Neuronal stem cell (in vitro differentiated cells): ENCODE results near the gene SYNPO2.

Experiments used
- DNase-seq: peaks from one replicate; pipeline ENCODE4 v3.0.0-alpha.2; 2013; ENCODE audit warnings: low spot score
- H2AFZ ChIP-seq: one replicate; pipeline ENCODE4 v1.6.1; 2013; ENCODE audit warnings: mild to moderate bottlenecking, low read length, inconsistent platforms
- H2AK5ac ChIP-seq: 2 replicates; pipeline ENCODE4 v1.6.1; 2013; ENCODE audit warnings: low read depth, mild to moderate bottlenecking, inconsistent platforms, low read length, moderate library complexity, mixed read lengths
- H2BK120ac ChIP-seq: 2 replicates; pipeline ENCODE4 v1.6.1; 2013; ENCODE audit warnings: low read depth, mild to moderate bottlenecking, inconsistent platforms, low read length, moderate library complexity, mixed read lengths
- H2BK12ac ChIP-seq: one replicate; pipeline ENCODE4 v1.6.1; 2013; ENCODE audit warnings: low read length, inconsistent platforms
- H2BK15ac ChIP-seq: 2 replicates; pipeline ENCODE4 v1.6.1; 2013; ENCODE audit warnings: mild to moderate bottlenecking, low read length, inconsistent platforms, mixed read lengths
- H2BK5ac ChIP-seq: one replicate; pipeline ENCODE4 v1.6.1; 2013; ENCODE audit warnings: inconsistent platforms, mild to moderate bottlenecking, low read length, moderate library complexity
- H3K14ac ChIP-seq: one replicate; pipeline ENCODE4 v1.6.1; 2013; ENCODE audit warnings: low read length, inconsistent platforms
- H3K18ac ChIP-seq: 2 replicates; pipeline ENCODE4 v1.6.1; 2013; ENCODE audit warnings: low read length, inconsistent platforms
- H3K23ac ChIP-seq: 2 replicates; pipeline ENCODE4 v1.6.1; 2013; ENCODE audit warnings: low read depth, mild to moderate bottlenecking, mixed read lengths, low read length, inconsistent platforms; ENCODE audit not compliant: poor library complexity
- H3K27ac ChIP-seq: replicated peaks from 3 replicates; pipeline ENCODE4 v1.5.1; 2013; ENCODE audit warnings: low read length, inconsistent platforms
- H3K27me3 ChIP-seq, 3 experiments: 2 replicates each; pipeline ENCODE4 v1.6.1; 2013; ENCODE audit warnings: low read length in 3 of 3, mild to moderate bottlenecking in 2 of 3, inconsistent platforms in 1 of 3, low read depth in 1 of 3, mixed read lengths in 1 of 3, moderate library complexity in 1 of 3; ENCODE audit not compliant: control insufficient read depth in 3 of 3, insufficient read depth in 3 of 3
- H3K36me3 ChIP-seq, 2 donors: replicated peaks in 1 of 2; 2 replicates each; pipeline ENCODE4 v1.6.1; 2013; ENCODE audit warnings: low read length in 2 of 2; ENCODE audit not compliant: control insufficient read depth in 2 of 2, insufficient read depth in 2 of 2
- H3K4ac ChIP-seq: 2 replicates; pipeline ENCODE4 v1.6.1; 2013; ENCODE audit warnings: inconsistent platforms, mild to moderate bottlenecking, low read length, moderate library complexity
- H3K4me1 ChIP-seq, 2 donors: 1 replicate in 1 of 2; 2 replicates in 1 of 2; pipeline ENCODE4 v1.6.1; 2013; ENCODE audit warnings: low read length in 2 of 2, low read depth in 1 of 2; ENCODE audit not compliant: control insufficient read depth in 2 of 2, insufficient read depth in 1 of 2
- H3K4me2 ChIP-seq: one replicate; pipeline ENCODE4 v1.6.1; 2013; ENCODE audit warnings: mild to moderate bottlenecking, low read length, inconsistent platforms; ENCODE audit not compliant: insufficient read depth, poor library complexity, severe bottlenecking
- H3K4me3 ChIP-seq, 2 donors: 2 replicates each; pipeline ENCODE4 v1.5.1; 2013; ENCODE audit warnings: low read length in 2 of 2, mild to moderate bottlenecking in 2 of 2, inconsistent platforms in 1 of 2, moderate library complexity in 1 of 2
- H3K79me1 ChIP-seq: one replicate; pipeline ENCODE4 v1.6.1; 2013; ENCODE audit warnings: low read depth, mild to moderate bottlenecking, inconsistent platforms, low read length, moderate library complexity
- H3K9ac ChIP-seq: one replicate; pipeline ENCODE4 v1.6.1; 2013; ENCODE audit warnings: mild to moderate bottlenecking, low read depth, low read length, inconsistent platforms; ENCODE audit not compliant: poor library complexity
- H3K9me3 ChIP-seq, 2 donors: replicated peaks in 1 of 2; 2 replicates each; pipeline versions ENCODE3 to v1.6.1; 2013; ENCODE audit warnings: low read length in 2 of 2, mild to moderate bottlenecking in 2 of 2, inconsistent platforms in 1 of 2, low read depth in 1 of 2, mixed read lengths in 1 of 2, moderate library complexity in 1 of 2; ENCODE audit not compliant: control insufficient read depth in 2 of 2, insufficient read depth in 1 of 2
- H4K8ac ChIP-seq: one replicate; pipeline ENCODE4 v1.6.1; 2013; ENCODE audit warnings: low read depth, mild to moderate bottlenecking, inconsistent platforms, low read length, moderate library complexity
- H4K91ac ChIP-seq: one replicate; pipeline ENCODE4 v1.6.1; 2013; ENCODE audit warnings: low read length, low read depth, mild to moderate bottlenecking, inconsistent platforms; ENCODE audit not compliant: poor library complexity
- WGBS, 2 donors: extraction: QIAGEN DNeasy Blood & Tissue Kit; methylation state at CpG; one replicate each; pipeline ENCODE4 v1.1.7; 2013; ENCODE audit warnings: missing lambda C conversion rate in 2 of 2, mixed read lengths in 1 of 2; ENCODE audit not compliant: insufficient read length in 2 of 2, insufficient replicate concordance in 1 of 2; ENCODE audit errors: extremely low coverage in 2 of 2; 5-methylcytosine and 5-hydroxymethylcytosine counted together

Gene SYNPO2

GRCh38 chr4:119110121-119110520, 221.5 kb downstream of the SYNPO2 start:
- whole genome bisulfite sequencing, 2 donors, result no CpG with 5 or more reads among the region's 2 CpGs
- no peak overlapping the region for H2AFZ ChIP-seq
- DNase-seq, result no peak
- no peaks in the 10 kb centered on the region for H3K36me3 ChIP-seq
- H3K9me3 ChIP-seq, result no peaks in the 10 kb centered on the region
- no peak overlapping the region for H2BK12ac ChIP-seq
- no peak overlapping the region for H2AK5ac ChIP-seq
- H3K4me2 ChIP-seq, result no peak overlapping the region
- H2BK120ac ChIP-seq, result no peak overlapping the region
- no peaks in the 10 kb centered on the region for H3K27me3 ChIP-seq
- no peak overlapping the region for H3K14ac ChIP-seq
- H2BK15ac ChIP-seq, result no peak overlapping the region
- no peak overlapping the region for H4K8ac ChIP-seq
- no peak overlapping the region for H4K91ac ChIP-seq
- H3K27ac ChIP-seq, result no peak overlapping the region
- H3K4me3 ChIP-seq, result no peak overlapping the region
- no peak overlapping the region for H3K23ac ChIP-seq
- H3K79me1 ChIP-seq, result no peaks in the 10 kb centered on the region
- H3K4ac ChIP-seq, result no peak overlapping the region
- H3K18ac ChIP-seq, result no peak overlapping the region
- H2BK5ac ChIP-seq, result no peak overlapping the region
- H3K4me1 ChIP-seq, result no peaks in the 10 kb centered on the region
- no peak overlapping the region for H3K9ac ChIP-seq
